GM12878 (cell line): Measurements from ENCODE around the gene LMAN1L. TPM values are rescaled to one million over a fixed set of nuclear protein-coding genes. Genes with fewer than 3 reads are reported as not detected.

Source experiments
- ATAC-seq: fragments of 200-7000 bp; cut with Tn5 transposase; 3 replicates; pipeline ENCODE4 v1.9.1; 2020; ENCODE audit warnings: mild to moderate bottlenecking, moderate library complexity
- BruUV-seq: library from RNA; stranded (reverse); fragments of 400-500 nt; replicated peaks from 2 replicates; lab custom pipeline; 2021; lab: Mats Ljungman, UMichigan
- CTCF ChIA-PET: fragments of 300-600 bp; sonication (Branson Sonifier 250); formaldehyde crosslinking; extraction: SDS; loops from one replicate; lab custom pipeline; 2021; ENCODE audit warnings: inconsistent platforms; lab: Yijun Ruan, JAX
- POLR2A ChIA-PET: fragments of 350-600 bp; formaldehyde crosslinking; extraction: SDS; loops from one replicate; lab custom pipeline; 2021; ENCODE audit warnings: inconsistent platforms; lab: Charles Lee
- RAD21 ChIA-PET: fragments of 300-600 bp; sonication (Branson Sonifier 250); formaldehyde crosslinking; loops from one replicate; lab custom pipeline; 2023; ENCODE audit warnings: antibody characterized with exemption; ENCODE audit not compliant: unreplicated experiment; lab: Charles Lee
- SMC1A ChIA-PET: fragments of 300-600 bp; sonication (Branson Sonifier 250); formaldehyde crosslinking; loops from one replicate; lab custom pipeline; 2023; ENCODE audit not compliant: unreplicated experiment, uncharacterized antibody; lab: Charles Lee
- DNase-seq: peaks from one replicate; pipeline ENCODE4 v3.0.0-alpha.2; 2011; ENCODE audit warnings: low read depth, low spot score
- FAIRE-seq: peaks from 3 replicates; lab custom pipeline; 2011; peaks lifted over from hg19 to GRCh38; lab: Jason Lieb, UNC
- H2AFZ ChIP-seq: 2 replicates; pipeline ENCODE4 v1.6.0; 2011; ENCODE audit warnings: low read depth, low read length, control low read depth; ENCODE audit not compliant: control insufficient read depth
- H3K27ac ChIP-seq: 2 replicates; pipeline ENCODE4 v1.5.1; 2011; ENCODE audit warnings: control low read depth; ENCODE audit not compliant: control insufficient read depth, insufficient read depth
- H3K27me3 ChIP-seq, 2 experiments: replicated peaks in 1 of 2; 2 replicates each; pipeline versions ENCODE4 v1.6.0 to v1.6.1; 2011; ENCODE audit warnings: low read length in 1 of 2; ENCODE audit not compliant: control insufficient read depth in 2 of 2, insufficient read depth in 2 of 2
- H3K36me3 ChIP-seq, 2 experiments: 2 replicates each; pipeline ENCODE4 v1.5.1; 2011; ENCODE audit warnings: low read length in 1 of 2; ENCODE audit not compliant: control insufficient read depth in 2 of 2, insufficient read depth in 2 of 2
- H3K4me1 ChIP-seq: 2 replicates; pipeline ENCODE4 v1.6.1; 2011; ENCODE audit warnings: mild to moderate bottlenecking, low read length, moderate library complexity, mixed read lengths; ENCODE audit not compliant: control insufficient read depth, insufficient read depth
- H3K4me2 ChIP-seq: 2 replicates; pipeline ENCODE4 v1.6.0; 2011; ENCODE audit warnings: control low read depth; ENCODE audit not compliant: control insufficient read depth, insufficient read depth
- H3K4me3 ChIP-seq: fragments of 200-600 bp; sonication (generic); 2 replicates; pipeline ENCODE4 v1.5.1; 2016
- H3K79me2 ChIP-seq: 2 replicates; pipeline ENCODE4 v1.6.0; 2011; ENCODE audit warnings: low read length; ENCODE audit not compliant: control insufficient read depth, insufficient read depth
- H3K9ac ChIP-seq: 2 replicates; pipeline ENCODE4 v1.8.0; 2011; ENCODE audit warnings: low read length, control low read depth, mixed read lengths; ENCODE audit not compliant: control insufficient read depth, insufficient read depth
- H3K9me3 ChIP-seq: replicated peaks from 3 replicates; pipeline ENCODE4 v1.5.1; 2011; ENCODE audit warnings: mild to moderate bottlenecking, low read length; ENCODE audit not compliant: control insufficient read depth, insufficient read depth
- H4K20me1 ChIP-seq: 2 replicates; pipeline ENCODE4 v1.6.0; 2011; ENCODE audit not compliant: control insufficient read depth, insufficient read depth
- BCLAF1 ChIP-seq: fragments of 450-650 bp; IDR thresholded peaks from 2 replicates; pipeline ENCODE4 v1.6.1; 2017; ENCODE audit warnings: antibody characterized with exemption, mild to moderate bottlenecking, moderate library complexity
- CBFB ChIP-seq: IDR thresholded peaks from 2 replicates; pipeline ENCODE4 v1.6.1; 2016; ENCODE audit warnings: antibody characterized with exemption, low read depth
- EED ChIP-seq: sonication (generic); IDR thresholded peaks from 2 replicates; pipeline ENCODE4 v1.6.1; 2016; ENCODE audit warnings: antibody characterized with exemption, low read depth
- IKZF1 ChIP-seq: fragments of 450-650 bp; conservative IDR thresholded peaks from 2 replicates; pipeline ENCODE4 v1.6.1; 2017; ENCODE audit warnings: antibody characterized with exemption, mild to moderate bottlenecking
- IKZF2 ChIP-seq, 2 experiments: fragments of 450-650 bp; IDR thresholded peaks; 2 replicates each; pipeline ENCODE4 v1.6.1; 2017; ENCODE audit warnings: mild to moderate bottlenecking in 2 of 2, moderate library complexity in 2 of 2
- MLLT1 ChIP-seq: fragments of 450-650 bp; IDR thresholded peaks from 2 replicates; pipeline ENCODE4 v1.6.1; 2016; ENCODE audit warnings: mild to moderate bottlenecking
- RAD21 ChIP-seq: IDR thresholded peaks from 2 replicates; pipeline ENCODE4 v1.6.1; 2011; ENCODE audit warnings: mild to moderate bottlenecking, low read depth, low read length, moderate library complexity; ENCODE audit not compliant: insufficient read depth
- SMC3 ChIP-seq: IDR thresholded peaks from 2 replicates; pipeline ENCODE4 v1.6.1; 2011; ENCODE audit warnings: low read length, improper control_type of control experiment, borderline replicate concordance
- SPI1 ChIP-seq: IDR thresholded peaks from 2 replicates; pipeline ENCODE4 v1.6.1; 2011; ENCODE audit warnings: low read depth, mild to moderate bottlenecking, low read length, moderate library complexity, borderline replicate concordance; ENCODE audit not compliant: insufficient read depth
- ZNF217 ChIP-seq: fragments of 450-650 bp; IDR thresholded peaks from 2 replicates; pipeline ENCODE4 v1.6.1; 2017; ENCODE audit warnings: antibody characterized with exemption, mild to moderate bottlenecking
- WGBS: methylation state at CpG from one replicate; pipeline ENCODE4 v1.1.6; 2016; ENCODE audit warnings: low lambda C conversion rate; ENCODE audit not compliant: insufficient replicate concordance, insufficient coverage; ENCODE audit errors: missing lambda C conversion rate; 5-methylcytosine and 5-hydroxymethylcytosine counted together
- in situ Hi-C: fragments of 300-500 bp; cut with MboI; formaldehyde crosslinking; loops from 9 replicates; pipeline ENCODE4 v1.14.3; 2018; ENCODE audit warnings: mixed read lengths
- intact Hi-C: fragments of 100-400 bp; cut with micrococcal nuclease; formaldehyde crosslinking; loops from one replicate; pipeline ENCODE4 v1.14.2; 2022; ENCODE audit not compliant: unreplicated experiment
- polyA plus RNA-seq, 11 experiments: library from polyadenylated mRNA; depleted of rRNA in 4 of 11; unstranded in 6 of 11; stranded (reverse) in 5 of 11; fragments of >200 nt; fragmentation: Nextera tagmentation in 4 of 11; fragmentation: Illumina TruSeq in 1 of 11; extraction: Ambion mirVana in 4 of 11; extraction: Trizol in 1 of 11; gene quantifications; 1 replicate in 1 of 11; 2 replicates in 10 of 11; pipeline versions ENCODE4 v1.2.1 to v1.2.3, GENCODE V29; 2011 to 2016; ENCODE audit warnings: inconsistent platforms in 2 of 11, missing spikeins in 2 of 11, low read depth in 1 of 11
- total RNA-seq, 4 experiments: library from RNA; depleted of rRNA in 3 of 4; stranded (reverse); fragments of >200 nt in 3 of 4; fragmentation: Illumina TruSeq in 1 of 4; extraction: Trizol in 1 of 4; gene quantifications; 2 replicates each; pipeline versions ENCODE4 v1.2.1 to v1.2.3, GENCODE V29; 2013 to 2021
- TF ChIP-seq, protein P1 (sequence below), 3 experiments: IDR thresholded peaks in 2 of 3; conservative IDR thresholded peaks in 1 of 3; 2 replicates each; pipeline ENCODE4 v1.5.1; 2011; ENCODE audit warnings: low read depth in 3 of 3, low read length in 3 of 3, mild to moderate bottlenecking in 3 of 3, control low read depth in 2 of 3, moderate library complexity in 2 of 3, inconsistent platforms in 1 of 3, mixed read lengths in 1 of 3; ENCODE audit not compliant: control insufficient read depth in 2 of 3, insufficient read depth in 1 of 3; ENCODE audit errors: extremely low read depth in 1 of 3

LMAN1L gene
- total and polyA plus RNA-seq, 10 of the 15 experiments (the other 5 are each of a cell fraction or from before 2014, with no cell fraction given): not detected

- no peak for DNase-seq
- POLR2A ChIA-PET: interaction anchor here (1.5 kb wide), 1 partner anchor 58 kb away, joined by 6 read pairs; no protein-coding TSS in a partner anchor
- H3K36me3 ChIP-seq: no peaks in the 10 kb centered on the region
- BruUV-seq: no TSS peak
- H3K4me3 ChIP-seq: no peak overlapping the region
- H3K27ac ChIP-seq: no peak overlapping the region
- FAIRE-seq: peak; percentile 54
- no peaks in the 10 kb centered on the region for H3K27me3 ChIP-seq
- intact Hi-C loops (loop anchor here (1.0 to 5.0 kb wide), 2 partner anchors 65 to 198 kb away; no protein-coding TSS in a partner anchor), in situ Hi-C loops (no loop called here)
- no peaks in the 10 kb centered on the region for H4K20me1 ChIP-seq
- no peak overlapping the region for H2AFZ ChIP-seq
- no peaks in the 10 kb centered on the region for H3K4me1 ChIP-seq
- TF ChIP-seq IKZF1 (peak; percentile 77), EED (peak; percentile 70), RAD21 (peak; percentile 69), SPI1 (peak; percentile 22; the same call in 1 of the 2 replicates), MLLT1 (peak; percentile 80), ZNF217 (no peak), SMC3 (peak; percentile 58; the same call in 1 of the 2 replicates), IKZF2 (IDR thresholded peaks at IDR 0.05) (peak; percentile 50 to 64; a peak in 3 of 4 replicates), BCLAF1 (no peak), CBFB (no peak)
- TF ChIP-seq, protein P1, sequence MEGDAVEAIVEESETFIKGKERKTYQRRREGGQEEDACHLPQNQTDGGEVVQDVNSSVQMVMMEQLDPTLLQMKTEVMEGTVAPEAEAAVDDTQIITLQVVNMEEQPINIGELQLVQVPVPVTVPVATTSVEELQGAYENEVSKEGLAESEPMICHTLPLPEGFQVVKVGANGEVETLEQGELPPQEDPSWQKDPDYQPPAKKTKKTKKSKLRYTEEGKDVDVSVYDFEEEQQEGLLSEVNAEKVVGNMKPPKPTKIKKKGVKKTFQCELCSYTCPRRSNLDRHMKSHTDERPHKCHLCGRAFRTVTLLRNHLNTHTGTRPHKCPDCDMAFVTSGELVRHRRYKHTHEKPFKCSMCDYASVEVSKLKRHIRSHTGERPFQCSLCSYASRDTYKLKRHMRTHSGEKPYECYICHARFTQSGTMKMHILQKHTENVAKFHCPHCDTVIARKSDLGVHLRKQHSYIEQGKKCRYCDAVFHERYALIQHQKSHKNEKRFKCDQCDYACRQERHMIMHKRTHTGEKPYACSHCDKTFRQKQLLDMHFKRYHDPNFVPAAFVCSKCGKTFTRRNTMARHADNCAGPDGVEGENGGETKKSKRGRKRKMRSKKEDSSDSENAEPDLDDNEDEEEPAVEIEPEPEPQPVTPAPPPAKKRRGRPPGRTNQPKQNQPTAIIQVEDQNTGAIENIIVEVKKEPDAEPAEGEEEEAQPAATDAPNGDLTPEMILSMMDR (IDR thresholded peaks at IDR 0.05 in 2 of 3, conservative IDR thresholded peaks at IDR 0.05 in 1 of 3; ENCODE audit: control insufficient read depth in 2 of 3, extremely low read depth in 1 of 3, insufficient read depth in 1 of 3, low read depth in 3 of 3, low read length in 3 of 3): peak; percentile 65 to 86 (median 83)
- RAD21 ChIA-PET: interaction anchor here (1.0 to 2.5 kb wide), 4 partner anchors 9 to 66 kb away, joined by 3 to 17 read pairs (median 6); partner anchors contain the start of gene CPLX3
- no peaks in the 10 kb centered on the region for H3K9me3 ChIP-seq
- CTCF ChIA-PET: interaction anchor here (0.7 to 4.5 kb wide), 9 partner anchors 9 to 65 kb away, joined by 3 to 30 read pairs (median 3); partner anchors contain the start of gene CPLX3
- SMC1A ChIA-PET: interaction anchor here (0.7 to 3.0 kb wide), 3 partner anchors 21 to 66 kb away, joined by 3 to 16 read pairs (median 7); no protein-coding TSS in a partner anchor
- peak; percentile 69 for ATAC-seq
- WGBS: 58% methylated on average over 5 of the region's 5 CpGs
- no peaks in the 10 kb centered on the region for H3K79me2 ChIP-seq
- H3K9ac ChIP-seq: no peak overlapping the region
- H3K4me2 ChIP-seq: no peak overlapping the region
Observed at GRCh38 chr15:74835312-74835823, 22.7 kb downstream of the LMAN1L start.
